CD14-positive monocyte (primary cell): Measurements from ENCODE around the gene APOC4. TPM values are rescaled to one million over a fixed set of nuclear protein-coding genes. Genes with fewer than 3 reads are reported as not detected.
"Not testable (repeated sequence)": the region's sequence is repeated elsewhere in the genome, so short reads cannot be mapped to it uniquely, and the experiment has no call there.

Source experiments
- DNase-seq, 3 donors: peaks; one replicate each; pipeline ENCODE4 v3.0.0-alpha.2; 2011 to 2022
- H2AFZ ChIP-seq: 2 replicates; pipeline ENCODE4 v1.6.0; 2012; ENCODE audit warnings: mild to moderate bottlenecking, low read depth, low read length, inconsistent platforms; ENCODE audit not compliant: insufficient read depth, poor library complexity, severe bottlenecking
- H3K27ac ChIP-seq, 2 donors: 1 replicate in 1 of 2; 2 replicates in 1 of 2; pipeline ENCODE4 v1.5.1; 2012 to 2013; ENCODE audit warnings: low read length in 2 of 2, control low read depth in 1 of 2, inconsistent platforms in 1 of 2, low read depth in 1 of 2, mild to moderate bottlenecking in 1 of 2
- H3K27me3 ChIP-seq, 2 donors: one replicate each; pipeline versions ENCODE4 v1.6.0 to v1.6.1; 2011 to 2013; ENCODE audit warnings: low read length in 2 of 2; ENCODE audit not compliant: control insufficient read depth in 2 of 2, insufficient read depth in 2 of 2
- H3K36me3 ChIP-seq, 2 donors: replicated peaks in 1 of 2; 1 replicate in 1 of 2; 2 replicates in 1 of 2; pipeline versions ENCODE4 v1.5.1 to v1.6.1; 2012 to 2013; ENCODE audit warnings: low read length in 2 of 2, control low read depth in 1 of 2, inconsistent platforms in 1 of 2, mild to moderate bottlenecking in 1 of 2; ENCODE audit not compliant: insufficient read depth in 2 of 2, control insufficient read depth in 1 of 2
- H3K4me1 ChIP-seq, 2 donors: 1 replicate in 1 of 2; 2 replicates in 1 of 2; pipeline versions ENCODE4 v1.5.1 to v1.6.1; 2012 to 2013; ENCODE audit warnings: low read length in 2 of 2, control low read depth in 1 of 2, inconsistent platforms in 1 of 2, mild to moderate bottlenecking in 1 of 2, moderate library complexity in 1 of 2; ENCODE audit not compliant: insufficient read depth in 2 of 2, control insufficient read depth in 1 of 2
- H3K4me2 ChIP-seq: replicated peaks from 2 replicates; pipeline ENCODE3; 2012; ENCODE audit warnings: low read length, moderate library complexity, mild to moderate bottlenecking; ENCODE audit not compliant: poor library complexity, severe bottlenecking; ENCODE audit errors: extremely low read depth
- H3K4me3 ChIP-seq, 3 experiments: fragments of 200-600 bp in 1 of 3; sonication (generic) in 1 of 3; replicated peaks in 1 of 3; 1 replicate in 2 of 3; 2 replicates in 1 of 3; pipeline ENCODE4 v1.5.1; 2011 to 2013; ENCODE audit warnings: low read length in 3 of 3, mild to moderate bottlenecking in 3 of 3, control low read depth in 2 of 3, low read depth in 2 of 3, inconsistent platforms in 1 of 3, moderate library complexity in 1 of 3
- H3K79me2 ChIP-seq: 2 replicates; pipeline ENCODE4 v1.6.0; 2012; ENCODE audit warnings: mild to moderate bottlenecking, control low read depth, inconsistent platforms, low read length, moderate library complexity; ENCODE audit not compliant: insufficient read depth
- H3K9ac ChIP-seq: 2 replicates; pipeline ENCODE4 v1.6.0; 2017; ENCODE audit warnings: low read length, mild to moderate bottlenecking; ENCODE audit not compliant: insufficient read depth, poor library complexity, severe bottlenecking
- H3K9me3 ChIP-seq, 2 donors: replicated peaks in 1 of 2; 1 replicate in 1 of 2; 2 replicates in 1 of 2; pipeline versions ENCODE4 v1.5.1 to v1.6.1; 2012 to 2013; ENCODE audit warnings: low read length in 2 of 2, control low read depth in 1 of 2; ENCODE audit not compliant: control insufficient read depth in 1 of 2, insufficient read depth in 1 of 2
- H4K20me1 ChIP-seq: 2 replicates; pipeline ENCODE4 v1.6.0; 2012; ENCODE audit warnings: mild to moderate bottlenecking, low read length, control low read depth, moderate library complexity; ENCODE audit not compliant: insufficient read depth
- H3K27ac Mint-ChIP-seq, 7 donors: one replicate each; pipeline ENCODE4 v1.8.0; 2020; ENCODE audit warnings: mild to moderate bottlenecking in 7 of 7, mixed read lengths in 7 of 7, moderate library complexity in 6 of 7, inconsistent platforms in 2 of 7
- H3K27me3 Mint-ChIP-seq, 3 donors: one replicate each; pipeline ENCODE4 v1.8.0; 2021 to 2022; ENCODE audit warnings: low read depth in 3 of 3, mild to moderate bottlenecking in 3 of 3, mixed read lengths in 3 of 3, moderate library complexity in 3 of 3, inconsistent platforms in 1 of 3
- H3K36me3 Mint-ChIP-seq, 2 donors: one replicate each; pipeline ENCODE4 v1.8.0; 2020; ENCODE audit warnings: mixed read lengths in 2 of 2, inconsistent platforms in 1 of 2, mild to moderate bottlenecking in 1 of 2
- H3K4me1 Mint-ChIP-seq: one replicate; pipeline ENCODE4 v1.8.0; 2020; ENCODE audit warnings: mild to moderate bottlenecking, mixed read lengths
- H3K4me3 Mint-ChIP-seq, 2 donors: one replicate each; pipeline ENCODE4 v1.8.0; 2020; ENCODE audit warnings: mild to moderate bottlenecking in 2 of 2, mixed read lengths in 2 of 2, moderate library complexity in 1 of 2
- H3K9me3 Mint-ChIP-seq, 7 donors: one replicate each; pipeline ENCODE4 v1.8.0; 2020 to 2022; ENCODE audit warnings: mixed read lengths in 7 of 7, mild to moderate bottlenecking in 6 of 7, moderate library complexity in 6 of 7, inconsistent platforms in 2 of 7
- CTCF ChIP-seq: fragments of 200-600 bp; IDR thresholded peaks from one replicate; pipeline ENCODE4 v1.8.0; 2022; ENCODE audit warnings: antibody characterized with exemption, mild to moderate bottlenecking
- WGBS: methylation state at CpG from one replicate; pipeline ENCODE4 v1.1.5; 2013; ENCODE audit warnings: missing lambda C conversion rate; ENCODE audit not compliant: insufficient coverage; 5-methylcytosine and 5-hydroxymethylcytosine counted together
- intact Hi-C, 2 donors: fragments of 100-400 bp; cut with micrococcal nuclease; formaldehyde crosslinking; loops; one replicate each; pipeline versions ENCODE4 v1.15.0 to v1.15.1; 2023
- polyA plus RNA-seq, 3 donors: library from polyadenylated mRNA; depleted of rRNA in 1 of 3; unstranded in 2 of 3; stranded (reverse) in 1 of 3; fragments of 300-500 nt in 2 of 3; fragments of >200 nt in 1 of 3; fragmentation: Illumina TruSeq in 2 of 3; gene quantifications; 1 replicate in 2 of 3; 2 replicates in 1 of 3; pipeline ENCODE4 v1.2.3, GENCODE V29; 2012 to 2021

APOC4 gene
- polyA plus RNA-seq, 3 donors: not detected

- no peak for DNase-seq
- no peaks in the 10 kb centered on the region for H4K20me1 ChIP-seq
- no peak overlapping the region for H3K4me3 ChIP-seq
- WGBS: 6% methylated on average over 2 of the region's 6 CpGs
- H3K4me1 ChIP-seq: peaks cover 30 to 33% of the 10 kb centered on the region in 2 donors
- Mint-ChIP-seq H3K36me3 (no peaks in the 10 kb centered on the region), H3K27ac (peak overlapping the region in 2 of 7 donors; percentile 54 to 62), H3K27me3 (peaks cover 2 to 11% (median 9%) of the 10 kb centered on the region in 3 donors), H3K4me1 (peaks cover 35% of the 10 kb centered on the region), H3K9me3 (no peaks in the 10 kb centered on the region), H3K4me3 (peak overlapping the region in 1 of 2 donors; percentile 60)
- no peak overlapping the region for H3K27ac ChIP-seq
- intact Hi-C loops: no loop called here
- H3K9ac ChIP-seq: no peak overlapping the region
- no peaks in the 10 kb centered on the region for H3K9me3 ChIP-seq
- no peak for TF ChIP-seq CTCF
- H3K27me3 ChIP-seq: no peaks in the 10 kb centered on the region
- no peaks in the 10 kb centered on the region for H3K36me3 ChIP-seq
- H3K79me2 ChIP-seq: no peaks in the 10 kb centered on the region
- no peak overlapping the region for H2AFZ ChIP-seq
- no peak overlapping the region for H3K4me2 ChIP-seq
These were observed 29.2 kb upstream of the APOC4 start for GRCh38 chr19:44912854-44913253.

GRCh38 chr19:44913512-44914432 is 28.3 kb upstream of the APOC4 start:
- intact Hi-C loops, H4K20me1 ChIP-seq, H3K36me3 Mint-ChIP-seq, H3K36me3 ChIP-seq, H3K27me3 ChIP-seq, H3K9me3 Mint-ChIP-seq, DNase-seq, H3K27ac ChIP-seq, H3K9me3 ChIP-seq, H3K79me2 ChIP-seq: not testable (repeated sequence)
- peaks cover 35% of the 10 kb centered on the region for H3K4me1 Mint-ChIP-seq
- peak overlapping the region; percentile 81 for H3K4me2 ChIP-seq
- H3K27ac Mint-ChIP-seq: peak overlapping the region in 6 of 7 donors; percentile 50 to 93 (median 62)
- H3K4me1 ChIP-seq: peaks cover 30 to 33% of the 10 kb centered on the region in 2 donors
- WGBS: 54% methylated on average over 12 of the region's 23 CpGs
- H3K27me3 Mint-ChIP-seq: peaks cover 2 to 11% (median 8%) of the 10 kb centered on the region in 3 donors
- peak overlapping the region; percentile 92 to 98 for H3K4me3 Mint-ChIP-seq
- peak overlapping the region; percentile 93 for H2AFZ ChIP-seq
- H3K4me3 ChIP-seq: peak overlapping the region in 1 of 3 experiments; percentile 77
- peak overlapping the region; percentile 55 for H3K9ac ChIP-seq

- H3K79me2 ChIP-seq, H3K36me3 Mint-ChIP-seq, H3K27me3 ChIP-seq, H3K36me3 ChIP-seq, H3K9me3 ChIP-seq, H4K20me1 ChIP-seq, H3K27me3 Mint-ChIP-seq, H3K9me3 Mint-ChIP-seq, intact Hi-C loops: not testable (repeated sequence)
- peak within 1 kb of the TSS; percentile 55 for H3K9ac ChIP-seq
- peak; percentile 74 to 85 (median 82) for DNase-seq
- peak within 1 kb of the TSS; percentile 81 for H3K4me2 ChIP-seq
- H3K4me1 Mint-ChIP-seq: peaks cover 35% of the 10 kb centered on the region
- 13% methylated on average over 8 of the region's 28 CpGs for WGBS
- H3K27ac ChIP-seq: peak within 1 kb of the TSS in 1 of 2 donors; percentile 72
- H3K4me3 ChIP-seq: peak within 1 kb of the TSS; percentile 33 to 77 (median 64)
- peak within 1 kb of the TSS; percentile 93 for H2AFZ ChIP-seq
- peak within 1 kb of the TSS; percentile 92 to 98 for H3K4me3 Mint-ChIP-seq
- peaks cover 30 to 33% of the 10 kb centered on the region in 2 donors for H3K4me1 ChIP-seq
- H3K27ac Mint-ChIP-seq: peak within 1 kb of the TSS; percentile 54 to 93 (median 86)
These were observed 27.4 kb upstream of the APOC4 start, which contains the start of gene APOC1 for GRCh38 chr19:44914433-44915206. APOC1 (plus strand) TSS chr19:44914608; CDS start chr19:44914892, 284 bp downstream.
